SJCRH30 (cell line): ENCODE results near the gene GLRX. TPM values are rescaled to one million over a fixed set of nuclear protein-coding genes. Genes with fewer than 3 reads are reported as not detected.
"Not testable (repeated sequence)": the region's sequence is repeated elsewhere in the genome, so short reads cannot be mapped to it uniquely, and the experiment has no call there.

ENCODE experiments used
- DNase-seq, 2 experiments: peaks; one replicate each; pipeline ENCODE4 v3.0.0-alpha.2; 2015 to 2020
- H3K27ac ChIP-seq: fragments of 250-450 bp; sonication (Bioruptor Pico); 2 replicates; pipeline ENCODE4 v1.5.1; 2020; ENCODE audit warnings: mild to moderate bottlenecking, moderate library complexity
- H3K27me3 ChIP-seq: fragments of 250-450 bp; sonication (Bioruptor Pico); 2 replicates; pipeline ENCODE4 v1.5.1; 2020; ENCODE audit warnings: mild to moderate bottlenecking, moderate library complexity
- H3K36me3 ChIP-seq: fragments of 250-450 bp; sonication (Bioruptor Pico); 2 replicates; pipeline ENCODE4 v1.5.1; 2020; ENCODE audit warnings: mild to moderate bottlenecking, moderate library complexity
- H3K4me1 ChIP-seq: fragments of 250-450 bp; sonication (Bioruptor Pico); 2 replicates; pipeline ENCODE4 v1.5.1; 2020; ENCODE audit warnings: mild to moderate bottlenecking, moderate library complexity
- H3K4me3 ChIP-seq: fragments of 250-450 bp; sonication (Bioruptor Pico); 2 replicates; pipeline ENCODE4 v1.5.1; 2020; ENCODE audit warnings: mild to moderate bottlenecking, moderate library complexity
- H3K9me3 ChIP-seq: fragments of 250-450 bp; sonication (Bioruptor Pico); replicated peaks from 2 replicates; pipeline ENCODE4 v1.5.1; 2020; ENCODE audit warnings: mild to moderate bottlenecking, moderate library complexity
- total RNA-seq: library from RNA; depleted of rRNA; stranded (reverse); fragments of >200 nt; shearing (Covaris generic); gene quantifications from 2 replicates; pipeline ENCODE4 v1.2.3, GENCODE V29; 2014

Gene GLRX
- total RNA-seq, 1 experiment from 2014 or later: 17.7 TPM

GRCh38 chr5:95858661-95859595, 36.4 kb upstream of the GLRX start:
- H3K36me3 ChIP-seq: no peaks in the 10 kb centered on the region
- H3K27ac ChIP-seq: peak overlapping the region; percentile 25
- H3K27me3 ChIP-seq: no peaks in the 10 kb centered on the region
- peaks cover 27% of the 10 kb centered on the region for H3K4me1 ChIP-seq
- peak overlapping the region; percentile 15 for H3K4me3 ChIP-seq
- peak; percentile 91 to 92 for DNase-seq
- H3K9me3 ChIP-seq: no peaks in the 10 kb centered on the region

- Histone ChIP-seq H3K27ac (no peak overlapping the region), H3K27me3 (no peaks in the 10 kb centered on the region), H3K4me1 (peaks cover 27% of the 10 kb centered on the region), H3K4me3 (no peak overlapping the region), H3K9me3 (no peaks in the 10 kb centered on the region), H3K36me3 (no peaks in the 10 kb centered on the region)
- no peak for DNase-seq
Measured at GRCh38 chr5:95858023-95858461, 35.5 kb upstream of the GLRX start.

GRCh38 chr5:95857185-95857945, 34.8 kb upstream of the GLRX start:
- Histone ChIP-seq H3K36me3 (no peaks in the 10 kb centered on the region), H3K4me3 (no peak overlapping the region), H3K4me1 (peaks cover 21% of the 10 kb centered on the region), H3K27ac (no peak overlapping the region), H3K9me3 (no peaks in the 10 kb centered on the region), H3K27me3 (no peaks in the 10 kb centered on the region)
- DNase-seq: no peak

GRCh38 chr5:95856501-95856981, 34.0 kb upstream of the GLRX start:
- H3K27ac ChIP-seq: no peak overlapping the region
- no peak for DNase-seq

GRCh38 chr5:95853490-95853889, 31.0 kb upstream of the GLRX start:
- H3K27me3 ChIP-seq: no peaks in the 10 kb centered on the region

More at GRCh38 chr5:95856501-95856981, 34.0 kb upstream of the GLRX start:
- Histone ChIP-seq H3K27me3 (no peaks in the 10 kb centered on the region), H3K9me3 (no peaks in the 10 kb centered on the region), H3K36me3 (no peaks in the 10 kb centered on the region), H3K4me1 (peaks cover 13% of the 10 kb centered on the region), H3K4me3 (no peak overlapping the region)

GRCh38 chr5:95852567-95852966, 30.0 kb upstream of the GLRX start:
- no peaks in the 10 kb centered on the region for H3K4me1 ChIP-seq
- H3K4me3 ChIP-seq: no peak overlapping the region
- H3K9me3 ChIP-seq: no peaks in the 10 kb centered on the region
- no peaks in the 10 kb centered on the region for H3K36me3 ChIP-seq
- no peak overlapping the region for H3K27ac ChIP-seq
- no peak for DNase-seq
- no peaks in the 10 kb centered on the region for H3K27me3 ChIP-seq

More at GRCh38 chr5:95853490-95853889, 31.0 kb upstream of the GLRX start:
- no peak for DNase-seq
- no peaks in the 10 kb centered on the region for H3K9me3 ChIP-seq
- no peak overlapping the region for H3K27ac ChIP-seq
- no peaks in the 10 kb centered on the region for H3K4me1 ChIP-seq
- no peak overlapping the region for H3K4me3 ChIP-seq
- no peaks in the 10 kb centered on the region for H3K36me3 ChIP-seq

- H3K27me3 ChIP-seq, H3K4me1 ChIP-seq, DNase-seq, H3K36me3 ChIP-seq, H3K9me3 ChIP-seq, H3K4me3 ChIP-seq, H3K27ac ChIP-seq: not testable (repeated sequence)
Measured at GRCh38 chr5:95851141-95851540, 28.6 kb upstream of the GLRX start.

- Histone ChIP-seq H3K27me3 (no peaks in the 10 kb centered on the region), H3K27ac (no peak overlapping the region), H3K4me3 (no peak overlapping the region), H3K4me1 (no peaks in the 10 kb centered on the region), H3K9me3 (no peaks in the 10 kb centered on the region), H3K36me3 (no peaks in the 10 kb centered on the region)
- DNase-seq: no peak
Measured at GRCh38 chr5:95850391-95850894, 27.9 kb upstream of the GLRX start.

GRCh38 chr5:95848701-95849100, 26.2 kb upstream of the GLRX start:
- no peaks in the 10 kb centered on the region for H3K4me1 ChIP-seq
- H3K27me3 ChIP-seq: no peaks in the 10 kb centered on the region
- H3K9me3 ChIP-seq: no peaks in the 10 kb centered on the region
- no peak for DNase-seq
- H3K36me3 ChIP-seq: no peaks in the 10 kb centered on the region
- no peak overlapping the region for H3K27ac ChIP-seq
- no peak overlapping the region for H3K4me3 ChIP-seq

- H3K4me3 ChIP-seq: no peak overlapping the region
- H3K4me1 ChIP-seq: peaks cover 3% of the 10 kb centered on the region; the same call in 1 of the 2 replicates
- no peaks in the 10 kb centered on the region for H3K36me3 ChIP-seq
- DNase-seq: no peak
- no peak overlapping the region for H3K27ac ChIP-seq
- H3K9me3 ChIP-seq: no peaks in the 10 kb centered on the region
- H3K27me3 ChIP-seq: no peaks in the 10 kb centered on the region
Measured at GRCh38 chr5:95847261-95847592, 24.7 kb upstream of the GLRX start.

GRCh38 chr5:95846554-95847260, 24.2 kb upstream of the GLRX start:
- Histone ChIP-seq H3K4me1 (peaks cover 3% of the 10 kb centered on the region; the same call in 1 of the 2 replicates), H3K27ac (no peak overlapping the region), H3K9me3 (no peaks in the 10 kb centered on the region), H3K4me3 (no peak overlapping the region), H3K36me3 (no peaks in the 10 kb centered on the region), H3K27me3 (no peaks in the 10 kb centered on the region)
- peak; percentile 57 to 86 for DNase-seq

- Histone ChIP-seq H3K4me1 (peaks cover 3% of the 10 kb centered on the region; the same call in 1 of the 2 replicates), H3K36me3 (no peaks in the 10 kb centered on the region), H3K9me3 (no peaks in the 10 kb centered on the region), H3K27ac (no peak overlapping the region), H3K4me3 (no peak overlapping the region), H3K27me3 (no peaks in the 10 kb centered on the region)
- no peak for DNase-seq
Measured at GRCh38 chr5:95845391-95845790, 22.9 kb upstream of the GLRX start.

GRCh38 chr5:95843733-95844223, 21.3 kb upstream of the GLRX start:
- Histone ChIP-seq H3K27ac (no peak overlapping the region), H3K4me1 (peaks cover 3% of the 10 kb centered on the region; the same call in 1 of the 2 replicates), H3K27me3 (no peaks in the 10 kb centered on the region), H3K9me3 (no peaks in the 10 kb centered on the region), H3K4me3 (no peak overlapping the region), H3K36me3 (no peaks in the 10 kb centered on the region)
- DNase-seq: no peak

GRCh38 chr5:95842854-95843544, 20.5 kb upstream of the GLRX start:
- peak; percentile 60 to 70 for DNase-seq

More at GRCh38 chr5:95842854-95843544, 20.5 kb upstream of the GLRX start:
- H3K27ac ChIP-seq: no peak overlapping the region
- no peaks in the 10 kb centered on the region for H3K9me3 ChIP-seq
- H3K27me3 ChIP-seq: no peaks in the 10 kb centered on the region
- no peaks in the 10 kb centered on the region for H3K36me3 ChIP-seq
- no peak overlapping the region for H3K4me3 ChIP-seq
- H3K4me1 ChIP-seq: peaks cover 3% of the 10 kb centered on the region; the same call in 1 of the 2 replicates
